ENCODE data around the gene BPIFB1. TPM values are rescaled to one million over a fixed set of nuclear protein-coding genes. Genes with fewer than 3 reads are reported as not detected.

The BPIFB1 gene
- not detected in 2 replicates for total RNA-seq

GRCh38 chr20:33282991-33283555, at the start of gene BPIFB1:
TSS of gene BPIFB1 (plus strand) at chr20:33283214. CDS start at chr20:33286074, 2,860 bp downstream.

GRCh38 chr20:33235696-33236095, 47.3 kb upstream of the BPIFB1 start, which contains the start of gene BPIFA1:
TSS of gene BPIFA1 (plus strand) at chr20:33235996. CDS start at chr20:33237712, 1,716 bp downstream.

Other genes with a start within 250 kb of the BPIFB1 start
- not detected in 2 replicates for gene BPIFB3, start 229.3 kb upstream of the BPIFB1 start, total RNA-seq
- gene BPIFB4, start 203.6 kb upstream of the BPIFB1 start, total RNA-seq = not detected in 2 replicates
- not detected in 2 replicates for gene BPIFA2, start 115.1 kb upstream of the BPIFB1 start, total RNA-seq
- not detected in 2 replicates for gene BPIFA3, start 65.9 kb upstream of the BPIFB1 start, total RNA-seq
- gene BPIFA1, start 47.2 kb upstream of the BPIFB1 start, total RNA-seq = not detected in 2 replicates
- 17.2 and 23.4 TPM in 2 replicates for gene CDK5RAP1, start 118.3 kb downstream of the BPIFB1 start, total RNA-seq
- gene SNTA1, start 160.5 kb downstream of the BPIFB1 start, total RNA-seq = 14.4 and 29.9 TPM in 2 replicates
- gene CBFA2T2, start 206.9 kb downstream of the BPIFB1 start, total RNA-seq = 3.3 and 3.7 TPM in 2 replicates

All from regular cardiac myocyte (primary cell).